ENCODE results near the gene VIPR1. TPM values are rescaled to one million over a fixed set of nuclear protein-coding genes. Genes with fewer than 3 reads are reported as not detected.

The VIPR1 gene
- total and polyA plus RNA-seq, 2 donors (not counting 1 experiment from before 2014, with no cell fraction given) = 0.79 to 5.8 TPM

- no peak overlapping the region for H3K9ac ChIP-seq (ENCODE audit: low read length)
- H3K4me3 Mint-ChIP-seq = no peak overlapping the region
- H3K36me3 ChIP-seq (replicated peaks in 1 of 2; ENCODE audit: control extremely low read depth in 1 of 2, control insufficient read depth in 1 of 2, extremely low read depth in 1 of 2, insufficient read depth in 2 of 2, low read length in 1 of 2) = no peaks in the 10 kb centered on the region
- WGBS (ENCODE audit: insufficient coverage) = 54% methylated on average over 3 of the region's 4 CpGs
- DNase-seq = no peak
- intact Hi-C loops (cut with micrococcal nuclease) = no loop called here
- H3K79me2 ChIP-seq (ENCODE audit: control insufficient read depth, insufficient read depth, low read length) = no peaks in the 10 kb centered on the region
- no peak overlapping the region for H3K4me3 ChIP-seq (ENCODE audit: control extremely low read depth in 1 of 5, extremely low read depth in 1 of 5, insufficient read depth in 1 of 5, low read depth in 2 of 5, low read length in 4 of 5)
- H3K4me1 Mint-ChIP-seq = no peaks in the 10 kb centered on the region
- no peak overlapping the region for H3K27ac ChIP-seq (ENCODE audit: low read length in 2 of 2)
- ChIA-PET POLR2A (no interaction called here), CTCF (no interaction called here)
- H2AFZ ChIP-seq (ENCODE audit: insufficient read depth, low read depth, low read length, poor library complexity, severe bottlenecking) = no peak overlapping the region
- H3K4me2 ChIP-seq (replicated peaks; ENCODE audit: low read depth, low read length, poor library complexity, severe bottlenecking) = no peak overlapping the region
- no peaks in the 10 kb centered on the region for H3K27me3 ChIP-seq (replicated peaks in 1 of 4; ENCODE audit: control extremely low read depth in 1 of 4, control insufficient read depth in 3 of 4, insufficient read depth in 4 of 4, low read length in 3 of 4)
- TF ChIP-seq EZH2 (IDR thresholded peaks at IDR 0.05; ENCODE audit: borderline replicate concordance, insufficient read depth, low read depth, low read length, poor library complexity, severe bottlenecking) (no peak), CTCF (IDR thresholded peaks at IDR 0.05) (no peak)
- no peaks in the 10 kb centered on the region for H3K9me3 Mint-ChIP-seq (ENCODE audit: insufficient read depth)
- H3K27ac Mint-ChIP-seq = no peak overlapping the region
- H3K27me3 Mint-ChIP-seq = no peaks in the 10 kb centered on the region
- ATAC-seq (ENCODE audit: low read depth) = no peak
- no peaks in the 10 kb centered on the region for H3K4me1 ChIP-seq (ENCODE audit: control insufficient read depth in 2 of 2, insufficient read depth in 2 of 2, low read length in 2 of 2)
- H3K9me3 ChIP-seq (ENCODE audit: control extremely low read depth in 1 of 3, control insufficient read depth in 2 of 3, insufficient read depth in 1 of 3, low read length in 2 of 3) = no peaks in the 10 kb centered on the region
- no peaks in the 10 kb centered on the region for H4K20me1 ChIP-seq (ENCODE audit: control insufficient read depth, insufficient read depth, low read length, poor library complexity, severe bottlenecking)
Observed at GRCh38 chr3:42520336-42520735, 17.9 kb downstream of the VIPR1 start.

DNA sequence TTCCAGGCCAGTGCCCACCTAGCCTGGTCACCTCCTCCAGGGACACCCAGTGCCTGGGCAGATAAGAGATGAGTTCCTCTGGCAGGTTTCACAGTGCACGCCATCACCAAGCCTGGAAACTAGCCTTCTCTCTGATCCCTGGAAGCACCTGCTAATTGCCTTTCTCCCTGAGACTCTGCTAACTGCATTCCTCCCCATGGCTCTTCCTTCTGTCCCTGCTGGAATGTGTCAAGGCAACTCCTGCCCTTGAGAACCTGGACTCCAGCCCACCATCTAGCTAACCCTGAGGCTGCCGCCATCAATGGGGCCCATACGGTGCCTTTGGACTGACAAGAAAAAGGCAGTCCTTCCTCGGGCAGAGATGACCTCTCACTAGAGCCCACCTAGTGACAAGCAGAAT lies 18.5 kb downstream of the VIPR1 start:
- intact Hi-C loops (cut with micrococcal nuclease) = no loop called here
- DNase-seq (no peak), ATAC-seq (ENCODE audit: low read depth) (no peak)
- Mint-ChIP-seq H3K4me3 (no peak overlapping the region), H3K9me3 (ENCODE audit: insufficient read depth) (no peaks in the 10 kb centered on the region), H3K4me1 (no peaks in the 10 kb centered on the region), H3K27me3 (no peaks in the 10 kb centered on the region), H3K27ac (no peak overlapping the region)
- CTCF ChIA-PET = no interaction called here
- Histone ChIP-seq H4K20me1 (ENCODE audit: control insufficient read depth, insufficient read depth, low read length, poor library complexity, severe bottlenecking) (no peaks in the 10 kb centered on the region), H3K79me2 (ENCODE audit: control insufficient read depth, insufficient read depth, low read length) (no peaks in the 10 kb centered on the region), H3K4me3 (ENCODE audit: control extremely low read depth in 1 of 5, extremely low read depth in 1 of 5, insufficient read depth in 1 of 5, low read depth in 2 of 5, low read length in 4 of 5) (no peak overlapping the region), H2AFZ (ENCODE audit: insufficient read depth, low read depth, low read length, poor library complexity, severe bottlenecking) (no peak overlapping the region), H3K9me3 (ENCODE audit: control extremely low read depth in 1 of 3, control insufficient read depth in 2 of 3, insufficient read depth in 1 of 3, low read length in 2 of 3) (no peaks in the 10 kb centered on the region), H3K4me2 (replicated peaks; ENCODE audit: low read depth, low read length, poor library complexity, severe bottlenecking) (no peak overlapping the region), H3K27ac (ENCODE audit: low read length in 2 of 2) (no peak overlapping the region), H3K27me3 (replicated peaks in 1 of 4; ENCODE audit: control extremely low read depth in 1 of 4, control insufficient read depth in 3 of 4, insufficient read depth in 4 of 4, low read length in 3 of 4) (no peaks in the 10 kb centered on the region), H3K36me3 (replicated peaks in 1 of 2; ENCODE audit: control extremely low read depth in 1 of 2, control insufficient read depth in 1 of 2, extremely low read depth in 1 of 2, insufficient read depth in 2 of 2, low read length in 1 of 2) (no peaks in the 10 kb centered on the region), H3K4me1 (ENCODE audit: control insufficient read depth in 2 of 2, insufficient read depth in 2 of 2, low read length in 2 of 2) (no peaks in the 10 kb centered on the region), H3K9ac (ENCODE audit: low read length) (no peak overlapping the region)
- POLR2A ChIA-PET = no interaction called here
- TF ChIP-seq EZH2 (IDR thresholded peaks at IDR 0.05; ENCODE audit: borderline replicate concordance, insufficient read depth, low read depth, low read length, poor library complexity, severe bottlenecking) = no peak
- no peak for TF ChIP-seq CTCF (IDR thresholded peaks at IDR 0.05)
- WGBS (ENCODE audit: insufficient coverage) = 97% methylated on average over 3 of the region's 4 CpGs
